ENCODE measurements around the gene CCNG1.
"Not testable (repeated sequence)": the region's sequence is repeated elsewhere in the genome, so short reads cannot be mapped to it uniquely, and the experiment has no call there.

CCNG1 gene, protein sequence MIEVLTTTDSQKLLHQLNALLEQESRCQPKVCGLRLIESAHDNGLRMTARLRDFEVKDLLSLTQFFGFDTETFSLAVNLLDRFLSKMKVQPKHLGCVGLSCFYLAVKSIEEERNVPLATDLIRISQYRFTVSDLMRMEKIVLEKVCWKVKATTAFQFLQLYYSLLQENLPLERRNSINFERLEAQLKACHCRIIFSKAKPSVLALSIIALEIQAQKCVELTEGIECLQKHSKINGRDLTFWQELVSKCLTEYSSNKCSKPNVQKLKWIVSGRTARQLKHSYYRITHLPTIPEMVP

DNA sequence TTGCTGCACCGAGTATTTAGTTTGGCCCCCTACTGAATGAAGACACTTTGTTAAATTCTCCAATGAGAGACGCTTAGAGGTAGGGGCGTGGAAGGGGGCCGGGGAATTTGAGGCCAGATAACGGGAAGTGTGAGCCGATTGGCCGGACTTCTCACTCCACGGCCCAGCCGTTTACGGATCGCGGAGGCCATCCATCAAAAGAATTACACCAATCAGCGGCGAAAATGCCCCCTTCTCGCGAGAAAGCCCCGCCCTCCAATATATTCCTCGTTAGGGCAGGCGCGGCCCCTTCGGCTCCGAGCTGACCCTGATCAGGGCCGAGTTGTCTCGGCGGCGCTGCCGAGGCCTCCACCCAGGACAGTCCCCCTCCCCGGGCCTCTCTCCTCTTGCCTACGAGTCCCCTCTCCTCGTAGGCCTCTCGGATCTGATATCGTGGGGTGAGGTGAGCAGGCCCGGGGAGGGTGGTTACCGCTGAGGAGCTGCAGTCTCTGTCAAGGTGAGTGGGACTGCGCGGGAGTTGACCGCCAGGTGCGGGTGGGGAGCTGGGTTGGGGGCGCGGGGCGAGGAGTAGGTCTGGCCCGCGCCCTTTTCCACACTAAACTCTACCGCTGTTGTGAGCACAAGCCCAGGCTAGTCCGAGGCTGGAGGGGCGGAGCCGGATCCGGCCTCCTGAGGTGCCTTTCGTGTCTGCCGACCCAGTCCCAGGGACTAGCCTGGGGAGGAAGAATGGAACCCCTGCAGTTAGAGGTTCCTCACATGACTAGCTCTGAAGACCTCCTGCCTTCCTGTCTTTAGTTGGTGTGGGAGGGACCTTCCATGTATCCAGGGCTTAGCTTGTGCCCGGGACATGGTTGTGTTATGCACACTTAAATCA lies at the start of gene CCNG1:
Gene CCNG1, plus strand, starts transcription at position 287 of the 874 bp plus-strand sequence. CDS start 1,662 bp downstream, outside the sequence.
- DNase-seq = peak; percentile 95

DNA sequence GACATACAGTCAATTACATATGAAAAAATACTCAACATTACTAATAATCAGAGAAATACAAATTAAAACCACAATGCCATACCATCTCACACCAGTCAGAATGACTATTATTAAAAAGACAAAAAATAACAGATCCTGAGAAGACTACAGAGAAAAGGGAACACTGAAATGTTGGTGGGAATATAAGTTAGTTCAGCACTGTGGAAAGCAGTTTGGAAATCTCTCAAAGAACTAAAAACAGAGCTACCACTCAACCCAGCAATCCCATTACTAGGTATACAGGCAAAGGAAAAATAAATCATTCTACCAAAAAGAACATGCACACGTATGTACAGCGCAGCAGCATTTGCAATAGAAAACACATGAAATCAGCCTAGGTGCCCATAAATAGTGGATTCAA lies 41.6 kb upstream of the CCNG1 start:
- DNase-seq = no peak

DNA sequence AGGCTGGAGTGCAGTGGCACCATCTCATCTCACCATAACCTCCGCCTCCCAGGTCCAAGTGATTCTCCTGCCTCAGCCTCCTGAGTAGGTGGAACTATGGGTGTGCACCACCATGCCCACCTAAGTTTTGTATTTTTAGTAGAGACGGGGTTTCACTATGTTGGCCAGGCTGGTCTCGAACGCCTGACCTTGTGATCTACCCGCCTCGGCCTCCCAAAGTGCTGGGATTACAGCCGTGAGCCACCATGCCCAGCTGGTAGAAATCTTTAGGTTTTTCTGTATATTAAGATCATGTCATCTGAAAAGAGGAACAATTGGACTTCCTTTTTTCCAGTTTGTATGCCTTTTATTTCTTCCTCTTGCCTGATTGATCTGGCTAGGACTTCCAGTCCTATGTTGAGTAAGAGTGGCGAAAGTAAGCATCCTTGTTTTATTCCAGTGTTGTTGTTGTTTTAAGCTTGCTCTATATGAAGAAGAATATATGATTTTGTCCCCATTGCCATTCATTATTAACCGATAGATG lies 40.5 kb upstream of the CCNG1 start:
- DNase-seq = not testable (repeated sequence)

DNA sequence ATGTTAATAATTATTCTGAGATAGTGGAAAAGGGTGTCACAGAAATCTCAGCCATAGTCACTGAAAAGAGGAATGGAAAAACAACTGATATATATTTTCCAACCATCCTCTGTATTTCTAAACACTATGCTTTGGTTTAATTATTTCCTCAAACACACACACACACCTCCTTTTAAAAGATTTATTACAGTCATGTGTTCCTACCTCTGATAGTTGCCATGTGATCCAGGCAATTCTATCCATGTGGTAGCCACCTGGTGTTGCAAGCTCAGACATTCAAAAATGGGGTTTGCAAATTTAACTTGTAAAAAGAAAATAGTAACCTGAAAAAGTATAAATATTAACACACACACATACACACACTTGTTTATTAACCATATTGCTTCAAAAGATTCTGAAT lies 40.0 kb upstream of the CCNG1 start:
- DNase-seq = no peak

DNA sequence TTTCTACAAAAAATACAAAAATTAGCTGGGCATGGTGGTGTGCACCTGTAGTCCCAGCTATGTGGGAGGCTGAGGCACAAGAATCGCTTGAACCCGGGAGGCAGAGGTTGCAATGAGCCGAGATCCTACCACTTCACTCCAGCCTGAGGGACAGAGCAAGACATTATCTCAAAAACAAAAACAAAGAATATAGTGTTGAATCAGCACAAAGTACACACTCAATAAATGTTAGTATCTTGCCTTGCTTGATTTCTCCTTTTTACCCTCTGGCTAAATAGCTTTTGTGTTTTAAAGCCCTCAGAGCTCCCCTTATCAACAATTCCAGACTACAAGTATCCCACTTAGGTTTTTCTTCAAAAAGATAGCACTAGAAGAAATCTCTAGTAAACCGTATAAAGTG lies 37.5 kb upstream of the CCNG1 start:
- no peak for DNase-seq

DNA sequence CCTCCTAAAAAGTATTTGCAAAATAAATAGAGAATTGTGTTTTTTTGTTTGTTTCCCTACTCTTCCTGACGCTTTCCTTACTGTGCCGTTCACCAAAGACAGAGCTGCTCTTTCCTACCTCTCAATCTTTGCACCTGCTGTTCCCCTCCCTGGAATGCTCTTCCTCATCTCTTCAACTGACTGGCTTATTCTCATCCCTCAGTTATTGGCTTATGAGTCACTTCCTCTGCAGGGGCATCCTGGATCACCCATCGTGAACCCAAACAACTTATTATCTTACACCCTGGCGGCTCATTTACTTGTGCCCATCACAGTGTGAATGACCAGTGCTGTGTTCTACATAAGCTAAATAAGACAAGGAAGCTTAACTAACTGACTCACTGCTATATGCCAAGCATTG lies 36.1 kb upstream of the CCNG1 start:
- DNase-seq = no peak

DNA sequence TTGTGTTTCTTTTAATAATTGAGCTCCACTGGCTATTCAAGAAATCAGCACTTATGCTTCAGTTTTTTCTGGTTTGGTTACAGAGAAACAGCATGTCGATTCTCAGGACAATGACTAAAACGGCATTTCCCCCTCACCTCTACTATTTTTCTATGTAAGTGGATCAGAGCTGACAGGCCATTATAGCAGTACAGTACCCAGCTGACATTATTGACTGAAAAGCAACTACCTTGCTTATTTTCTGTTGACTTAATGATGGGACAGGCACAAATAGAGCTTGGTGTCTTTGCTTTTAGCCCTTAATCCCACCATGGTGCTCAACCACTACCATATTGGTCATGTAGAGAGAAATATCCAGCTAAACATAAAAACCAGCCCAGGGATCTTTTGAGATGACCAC lies 35.4 kb upstream of the CCNG1 start:
- no peak for DNase-seq

DNA sequence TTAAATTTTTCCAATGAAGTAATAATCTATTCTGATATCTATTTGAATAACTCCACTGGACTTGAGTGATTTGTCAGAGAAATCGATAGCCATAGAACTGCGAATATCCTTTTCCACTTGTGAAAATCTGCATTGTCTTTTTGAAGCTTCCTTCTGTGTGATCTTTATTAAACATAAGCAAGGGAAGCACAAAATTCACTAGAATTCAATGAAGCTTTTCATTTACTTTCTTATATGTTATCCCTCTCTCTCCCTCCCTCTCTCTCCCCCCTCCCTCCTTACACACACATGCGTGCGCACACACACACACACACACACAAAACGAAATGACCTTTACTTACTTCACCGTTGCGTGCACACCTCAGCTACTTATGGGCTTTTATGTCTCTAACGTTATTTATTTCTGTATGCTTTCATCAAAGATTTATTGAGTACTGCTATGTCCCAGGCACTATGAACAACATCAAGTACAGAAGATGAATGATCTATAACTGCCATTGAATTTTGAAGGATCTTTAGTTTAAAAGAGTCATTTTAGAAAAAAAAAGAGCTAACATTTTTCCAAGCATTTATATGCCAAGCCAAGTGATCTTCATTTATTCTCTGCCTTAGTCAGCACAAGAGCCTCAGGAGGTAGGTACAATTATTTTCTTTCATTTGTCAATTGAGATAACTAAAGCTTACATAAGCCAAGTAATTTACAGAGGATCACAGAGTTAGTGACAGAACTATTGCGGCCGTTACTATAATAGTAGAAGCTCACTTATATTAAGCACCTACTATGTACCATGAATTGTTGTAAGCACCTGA lies 32.8 kb upstream of the CCNG1 start:
- DNase-seq = no peak

DNA sequence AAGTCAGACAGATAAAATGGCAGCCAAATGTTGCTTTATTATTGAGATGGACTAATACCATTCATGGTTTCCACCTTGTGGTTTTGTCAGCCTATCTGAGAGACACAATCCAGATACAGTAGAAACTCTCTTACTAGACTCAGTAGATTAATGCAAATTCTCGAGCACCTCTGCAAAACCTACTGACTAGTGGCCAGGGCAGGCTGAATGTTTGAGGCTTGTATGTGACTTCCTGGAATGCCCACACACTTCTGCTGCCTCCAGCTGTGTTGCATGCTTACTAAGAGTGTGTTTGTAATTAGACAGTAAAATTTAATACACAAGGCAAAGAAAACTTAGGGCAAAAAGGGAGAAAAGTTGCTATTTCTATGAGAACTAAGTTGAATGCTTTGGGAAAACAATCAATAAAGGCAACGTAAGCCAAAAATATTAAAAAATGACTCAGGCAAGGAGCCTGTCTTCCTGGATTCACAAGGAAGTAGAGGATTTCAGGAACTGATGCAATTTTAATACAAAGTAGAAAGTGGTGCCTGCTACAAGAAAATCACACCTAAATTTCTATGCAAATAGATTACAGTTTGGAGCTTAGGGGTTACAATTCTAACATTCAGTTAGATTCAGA lies 30.2 kb upstream of the CCNG1 start:
- DNase-seq = no peak

DNA sequence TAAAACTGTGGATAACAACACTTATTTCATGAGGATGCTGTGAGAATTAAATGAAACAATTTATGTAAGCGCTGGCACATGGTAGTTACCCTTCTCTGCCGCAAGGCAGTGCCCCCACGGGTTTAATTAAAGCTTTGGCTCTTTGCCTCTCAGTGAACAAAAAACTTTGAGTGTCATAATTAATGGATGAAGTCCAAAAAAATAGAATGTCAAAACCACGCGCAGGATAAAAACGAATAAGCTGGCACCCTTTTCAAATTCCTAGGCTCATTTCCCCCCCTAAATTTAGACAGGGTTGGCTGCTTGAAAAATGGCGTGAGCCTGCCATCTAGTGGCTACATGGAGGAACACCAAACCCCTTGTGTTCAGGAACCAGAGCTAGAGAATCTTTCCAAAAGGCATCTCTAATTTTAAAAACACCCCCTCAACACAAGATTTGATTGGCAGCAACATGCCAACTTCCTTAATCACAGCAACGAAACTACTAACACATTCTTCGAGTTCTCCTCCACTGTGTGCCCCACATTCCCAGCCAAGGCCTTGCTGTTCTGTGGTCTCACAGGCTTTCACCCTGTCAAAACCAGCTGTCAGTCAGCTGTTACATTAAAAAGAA lies 29.0 kb upstream of the CCNG1 start:
- DNase-seq = peak; percentile 18

DNA sequence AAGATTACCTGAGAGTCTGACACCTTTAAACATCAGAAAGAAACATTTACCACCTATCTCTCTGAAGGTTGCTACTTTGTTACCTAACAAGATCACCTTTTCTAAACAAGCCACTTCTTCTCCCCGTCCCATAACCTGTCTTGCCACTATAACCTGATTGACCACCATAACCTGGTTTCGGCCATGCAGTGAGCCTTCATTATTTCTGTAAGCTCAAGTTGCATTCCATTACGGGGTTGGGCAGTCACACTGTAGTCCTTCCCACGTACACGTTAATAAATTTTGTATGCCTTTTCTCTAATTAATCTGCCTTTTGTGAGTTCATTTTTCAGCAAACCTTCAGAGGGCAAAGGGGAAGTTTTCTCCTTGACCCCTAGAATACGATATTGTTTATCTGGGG lies 28.0 kb upstream of the CCNG1 start:
- DNase-seq = no peak

DNA sequence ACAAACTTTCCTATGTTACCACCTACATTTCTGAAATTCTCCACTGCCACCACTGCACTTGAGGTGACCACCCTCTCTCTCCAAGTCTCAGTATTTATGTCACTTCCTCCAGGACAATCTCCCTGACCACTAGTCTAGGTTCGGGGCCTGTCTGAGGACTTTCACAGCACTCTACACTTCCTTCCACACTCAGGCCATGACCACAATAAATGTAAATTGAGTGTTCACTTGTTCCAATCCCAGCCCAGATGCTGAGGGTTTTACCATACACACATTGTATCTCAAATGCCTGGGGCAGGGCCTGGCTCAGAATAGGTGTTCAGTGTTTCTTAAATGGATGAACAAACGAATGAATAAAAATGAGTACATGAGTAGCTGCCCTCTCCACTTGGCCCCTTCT lies 26.9 kb upstream of the CCNG1 start:
- no peak for DNase-seq

DNA sequence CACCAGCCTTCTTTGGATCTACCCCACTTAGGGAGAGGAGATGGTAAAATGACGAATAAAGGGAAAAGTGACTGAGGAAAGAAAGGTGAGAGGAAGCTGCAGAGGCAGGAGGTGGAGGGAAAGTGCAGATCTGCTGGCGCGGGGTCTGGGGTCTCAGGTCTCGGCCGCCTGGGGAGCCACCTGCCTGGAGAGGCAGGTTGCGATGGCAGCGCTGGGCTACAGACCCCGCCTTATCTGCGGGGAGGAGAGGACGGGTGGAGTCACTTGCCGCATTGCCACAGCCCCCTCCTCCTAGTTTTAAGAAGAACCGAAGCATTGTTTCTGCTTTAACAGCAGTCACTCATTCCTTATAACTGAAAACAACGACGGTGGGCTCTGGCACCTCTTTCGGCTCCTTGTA lies 21.7 kb upstream of the CCNG1 start:
- not testable (repeated sequence) for DNase-seq

DNA sequence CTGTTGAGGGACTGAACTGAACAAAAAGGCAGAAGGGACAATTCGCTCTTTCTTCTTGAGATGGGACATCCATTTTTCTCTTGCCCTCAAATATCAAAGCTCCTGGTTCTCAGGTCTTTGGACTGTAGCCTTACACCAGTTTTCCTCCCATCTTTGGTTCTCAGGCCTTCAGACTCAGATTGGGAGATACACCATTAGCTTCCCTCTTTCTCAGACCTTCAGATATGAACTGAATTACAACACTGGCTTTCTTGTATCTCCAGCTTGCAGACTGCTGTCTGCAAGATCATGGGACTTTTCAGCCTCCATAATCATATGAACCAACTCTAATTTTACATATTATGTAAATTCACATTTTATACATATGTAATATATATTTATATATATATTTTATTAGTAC lies 12.6 kb upstream of the CCNG1 start:
- DNase-seq = no peak

DNA sequence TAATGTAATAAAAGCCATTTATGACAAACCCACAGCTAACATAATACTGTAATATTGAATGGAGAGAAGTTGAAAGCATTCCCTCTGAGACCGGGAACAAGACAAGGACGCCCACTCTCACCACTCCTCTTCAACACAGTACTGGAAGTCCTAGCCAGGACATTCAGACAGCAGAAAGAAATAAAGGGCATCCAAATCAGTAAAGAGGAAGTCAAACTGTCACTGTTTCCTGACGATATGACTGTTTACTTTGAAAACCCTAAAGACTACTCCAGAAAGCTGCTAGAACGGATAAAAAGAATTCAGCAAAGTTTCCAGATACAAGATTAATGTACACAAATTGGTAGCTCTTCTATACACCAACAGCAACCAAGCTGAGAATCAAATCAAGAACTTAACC lies 11.3 kb upstream of the CCNG1 start:
- DNase-seq = not testable (repeated sequence)

DNA sequence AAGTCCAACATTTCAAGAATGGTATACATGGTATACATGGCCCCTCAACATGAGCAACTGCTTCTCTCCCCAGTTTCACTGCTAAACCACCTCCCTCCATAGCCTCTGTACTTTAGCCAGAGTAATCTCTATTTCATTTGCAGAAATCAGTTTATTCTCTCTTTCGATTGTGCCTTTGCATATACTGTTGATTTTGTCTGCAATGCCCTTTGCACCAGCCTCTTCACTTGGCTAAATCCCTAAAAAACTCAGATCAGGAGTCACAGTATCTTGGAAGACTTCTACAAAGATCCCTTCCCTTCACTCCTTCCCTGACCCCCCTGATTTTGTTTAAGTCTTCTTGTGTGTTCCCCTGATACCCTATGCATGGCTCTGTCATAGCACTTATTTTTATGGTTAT lies 4.9 kb upstream of the CCNG1 start:
- DNase-seq = no peak

DNA sequence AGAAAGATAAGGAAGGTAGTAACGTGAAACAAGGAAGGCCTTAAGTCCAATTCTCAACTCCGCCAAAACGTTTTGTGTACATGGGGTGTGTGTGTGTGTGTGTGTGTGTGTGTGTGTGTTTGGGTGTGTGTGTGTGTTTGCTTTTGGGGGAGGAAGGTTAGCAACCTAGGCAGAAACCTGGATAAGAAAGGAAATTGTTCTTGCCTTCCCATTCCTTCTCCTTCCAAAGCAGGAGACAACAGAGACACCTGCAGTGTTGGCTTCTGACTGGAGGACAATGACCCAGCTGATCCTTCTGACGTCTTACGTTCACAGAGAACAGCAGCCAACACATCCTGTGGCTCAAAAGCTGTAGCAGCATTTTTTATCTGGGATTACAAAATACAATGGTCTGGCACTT lies 4.1 kb upstream of the CCNG1 start:
- no peak for DNase-seq

DNA sequence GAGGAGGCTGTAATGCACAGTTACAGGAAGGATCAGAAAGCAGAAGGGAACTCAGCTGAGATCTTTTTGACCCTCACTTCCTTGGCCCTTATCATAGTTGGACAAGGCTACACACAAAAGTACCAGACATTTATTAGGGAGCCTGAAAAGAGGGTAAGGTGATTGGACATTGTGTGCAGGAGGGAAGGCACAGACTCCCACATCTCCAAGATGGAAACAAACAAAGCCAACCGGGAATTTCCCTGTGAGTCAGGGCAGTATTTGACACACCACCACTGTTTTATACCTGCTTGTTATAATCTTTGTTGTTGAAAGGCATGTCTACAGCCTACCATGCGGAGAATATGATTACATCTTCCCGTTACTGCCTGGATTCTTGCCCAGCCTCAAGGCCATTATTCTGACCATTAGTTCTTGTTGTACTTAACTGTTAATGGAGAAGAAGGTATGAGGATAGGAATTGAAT lies 3.0 kb upstream of the CCNG1 start:
- no peak for DNase-seq

DNA sequence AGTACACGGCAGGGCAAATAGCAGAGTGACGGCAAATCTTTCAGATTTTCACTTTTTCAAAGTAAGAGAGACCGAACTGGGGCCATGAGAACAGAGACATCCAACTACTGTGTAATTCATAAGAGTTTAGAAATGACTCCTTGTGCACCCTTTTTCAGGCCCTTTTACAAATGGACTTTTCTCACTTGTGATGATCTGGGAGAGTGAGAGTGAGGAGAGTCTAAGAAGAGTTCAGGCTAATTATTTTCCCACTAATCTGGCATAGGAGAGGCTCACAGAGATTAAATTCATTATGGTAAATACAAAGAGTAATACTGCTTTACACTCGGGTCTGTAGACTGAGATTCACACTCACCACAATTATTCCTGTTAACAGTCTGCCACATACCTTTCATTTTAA lies 880 bp upstream of the CCNG1 start:
- no peak for DNase-seq

DNA sequence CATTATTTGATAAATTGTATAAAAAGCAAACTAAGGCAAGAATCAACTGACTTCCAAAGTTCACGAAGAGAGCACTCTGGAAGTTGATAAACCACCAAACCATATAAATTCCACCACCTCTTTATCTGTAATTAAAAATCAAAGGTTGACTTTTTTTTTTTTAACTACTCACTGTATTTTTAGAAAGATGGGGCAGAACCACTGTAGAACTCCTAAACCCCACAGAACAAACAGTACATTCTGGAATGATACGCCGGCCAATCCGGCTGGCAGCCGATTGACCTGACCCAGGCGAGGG lies 435 bp upstream of the CCNG1 start:
- no peak for DNase-seq

DNA sequence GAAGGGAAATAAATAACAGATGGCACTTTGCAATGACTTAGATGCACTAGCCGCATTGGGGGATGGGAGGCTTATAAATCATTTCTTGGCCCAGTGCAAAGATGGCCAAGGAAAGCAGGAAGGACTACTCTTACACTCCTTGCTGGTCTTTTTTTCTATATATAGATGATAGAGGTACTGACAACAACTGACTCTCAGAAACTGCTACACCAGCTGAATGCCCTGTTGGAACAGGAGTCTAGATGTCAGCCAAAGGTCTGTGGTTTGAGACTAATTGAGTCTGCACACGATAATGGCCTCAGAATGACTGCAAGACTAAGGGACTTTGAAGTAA lies 1.7 kb downstream of the CCNG1 start:
- no peak for DNase-seq

DNA sequence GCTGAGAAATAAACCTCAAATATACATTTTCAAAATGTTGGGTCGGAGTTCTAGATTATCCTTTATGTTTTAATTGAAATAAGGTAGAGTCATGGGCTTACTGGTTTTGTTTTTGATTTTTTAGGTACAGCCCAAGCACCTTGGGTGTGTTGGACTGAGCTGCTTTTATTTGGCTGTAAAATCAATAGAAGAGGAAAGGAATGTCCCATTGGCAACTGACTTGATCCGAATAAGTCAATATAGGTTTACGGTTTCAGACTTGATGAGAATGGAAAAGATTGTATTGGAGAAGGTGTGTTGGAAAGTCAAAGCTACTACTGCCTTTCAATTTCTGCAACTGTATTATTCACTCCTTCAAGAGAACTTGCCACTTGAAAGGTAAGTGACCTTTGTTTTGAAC lies 3.6 kb downstream of the CCNG1 start:
- no peak for DNase-seq

DNA sequence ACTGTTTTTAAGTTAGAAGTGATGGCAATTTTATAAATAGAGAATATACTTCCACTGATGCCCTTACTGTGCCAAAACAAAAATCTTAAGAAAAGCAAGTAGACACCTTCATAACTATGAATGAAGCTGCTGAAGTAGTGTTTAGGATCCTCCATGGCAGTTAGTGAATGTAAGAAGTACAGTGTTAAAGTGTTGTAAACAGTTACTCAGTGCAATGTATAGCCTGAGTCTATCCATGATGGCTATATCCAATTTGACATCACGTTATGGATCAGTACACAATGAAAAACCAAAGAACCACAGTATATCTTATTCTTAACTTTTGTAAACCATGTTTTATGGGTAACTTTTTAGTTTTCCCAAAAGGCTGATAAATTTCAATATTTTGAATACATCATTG lies 7.1 kb downstream of the CCNG1 start:
- no peak for DNase-seq

All from NCI-H2029 (cell line).